Subcutaneous abdominal adipose tissue (tissue), 5 donors: ENCODE measurements around the gene NRSN2.
"Not testable (repeated sequence)": the region's sequence is repeated elsewhere in the genome, so short reads cannot be mapped to it uniquely, and the experiment has no call there.

Experiments used
- H3K27ac ChIP-seq: one replicate; pipeline ENCODE4 v1.7.0; 2013; ENCODE audit warnings: low read depth, mild to moderate bottlenecking, inconsistent platforms, low read length, moderate library complexity
- H3K27me3 ChIP-seq, 5 donors: one replicate each; pipeline ENCODE4 v1.7.0; 2013; ENCODE audit warnings: low read length in 5 of 5, inconsistent platforms in 1 of 5; ENCODE audit not compliant: control insufficient read depth in 5 of 5, insufficient read depth in 4 of 5
- H3K36me3 ChIP-seq, 5 donors: one replicate each; pipeline ENCODE4 v1.7.0; 2013; ENCODE audit warnings: low read length in 5 of 5; ENCODE audit not compliant: control insufficient read depth in 5 of 5, insufficient read depth in 5 of 5
- H3K4me1 ChIP-seq, 5 donors: one replicate each; pipeline ENCODE4 v1.7.0; 2013; ENCODE audit warnings: low read length in 5 of 5, mild to moderate bottlenecking in 3 of 5, moderate library complexity in 1 of 5; ENCODE audit not compliant: control insufficient read depth in 5 of 5, insufficient read depth in 5 of 5
- H3K4me3 ChIP-seq, 5 donors: one replicate each; pipeline ENCODE4 v1.7.0; 2013; ENCODE audit warnings: low read length in 5 of 5, low read depth in 1 of 5
- H3K9ac ChIP-seq, 5 donors: one replicate each; pipeline ENCODE4 v1.7.0; 2013; ENCODE audit warnings: low read length in 5 of 5, mild to moderate bottlenecking in 4 of 5, moderate library complexity in 3 of 5
- H3K9me3 ChIP-seq, 5 donors: one replicate each; pipeline ENCODE4 v1.7.0; 2013; ENCODE audit warnings: low read length in 5 of 5; ENCODE audit not compliant: control insufficient read depth in 5 of 5
- donor health status: healthy.
- donor health status: healthy.
- donor health status: healthy.
- donor health status: healthy.
- donor health status: healthy.

Gene NRSN2

DNA sequence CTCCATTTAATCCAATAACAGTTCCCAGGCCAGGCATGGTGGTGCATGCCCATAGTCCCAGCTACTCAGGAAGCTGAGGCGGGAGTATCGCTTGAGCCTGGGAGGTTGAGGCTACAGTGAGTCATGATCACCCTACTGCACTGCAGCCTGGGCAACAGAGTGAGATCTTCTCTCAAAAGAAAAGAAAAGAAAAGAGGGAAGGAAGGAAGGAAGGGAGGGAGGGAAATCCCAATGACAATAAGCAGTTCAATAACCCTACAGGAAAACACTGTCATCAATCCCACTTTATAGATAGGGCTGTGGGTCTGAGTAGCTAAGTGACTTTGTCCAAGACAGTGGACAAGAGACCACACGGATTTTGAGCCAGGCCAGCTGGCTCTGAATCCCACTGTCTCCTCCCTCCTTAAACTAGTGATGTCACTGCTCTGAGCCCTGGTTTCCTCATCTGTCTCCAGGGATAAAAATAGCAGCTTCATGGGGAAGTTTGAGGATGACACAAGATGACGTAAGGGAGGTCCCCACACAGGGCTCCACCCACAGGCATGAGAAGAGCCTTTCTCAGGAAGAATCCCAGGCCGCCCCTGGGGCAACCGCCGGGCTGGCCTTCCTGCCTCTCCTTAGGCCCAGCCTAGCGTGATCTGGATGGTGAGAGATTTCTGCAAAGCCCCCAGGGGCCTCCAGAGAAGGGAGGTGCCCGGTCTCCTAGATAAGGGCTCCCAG, 26.4 kb downstream of the NRSN2 start:
- Histone ChIP-seq H3K4me3 (no peak overlapping the region), H3K27ac (peak overlapping the region; percentile 69), H3K27me3 (no peaks in the 10 kb centered on the region), H3K36me3 (no peaks in the 10 kb centered on the region), H3K4me1 (peaks cover 15 to 38% (median 25%) of the 10 kb centered on the region in 5 donors), H3K9ac (no peak overlapping the region), H3K9me3 (no peaks in the 10 kb centered on the region)

DNA sequence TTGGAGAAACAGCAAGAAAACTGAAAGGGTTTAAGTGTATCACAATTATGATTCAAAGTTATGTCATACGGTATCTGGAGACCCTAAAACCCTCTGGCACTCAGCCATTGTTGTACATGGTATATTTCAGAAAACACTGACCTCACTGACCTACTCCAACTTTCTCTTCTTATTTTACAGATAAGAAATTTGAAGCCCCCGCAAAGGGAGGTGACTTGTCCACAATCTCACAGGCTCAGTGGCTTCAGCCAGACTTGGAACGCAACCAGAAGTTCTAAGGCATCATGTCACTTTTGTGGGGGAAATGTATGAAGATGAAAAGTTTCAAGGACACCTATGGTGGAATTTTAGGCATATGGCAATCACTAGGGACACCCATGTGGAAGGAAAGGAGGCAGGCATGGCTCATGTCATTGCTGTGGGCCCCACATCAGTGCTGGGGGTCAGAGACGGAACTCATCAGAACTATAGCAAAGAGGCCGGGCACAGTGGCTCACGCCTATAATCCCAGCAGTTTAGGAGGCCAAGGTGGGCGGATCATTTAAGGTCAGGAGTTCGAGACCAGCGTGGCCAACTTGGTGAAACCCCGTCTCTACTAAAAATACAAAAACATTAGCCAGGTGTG, 28.5 kb downstream of the NRSN2 start:
- no peak overlapping the region for H3K4me3 ChIP-seq
- H3K4me1 ChIP-seq = peaks cover 15 to 39% (median 25%) of the 10 kb centered on the region in 5 donors
- no peak overlapping the region for H3K27ac ChIP-seq
- H3K9me3 ChIP-seq = no peaks in the 10 kb centered on the region
- H3K9ac ChIP-seq = no peak overlapping the region
- no peaks in the 10 kb centered on the region for H3K27me3 ChIP-seq
- H3K36me3 ChIP-seq = no peaks in the 10 kb centered on the region

DNA sequence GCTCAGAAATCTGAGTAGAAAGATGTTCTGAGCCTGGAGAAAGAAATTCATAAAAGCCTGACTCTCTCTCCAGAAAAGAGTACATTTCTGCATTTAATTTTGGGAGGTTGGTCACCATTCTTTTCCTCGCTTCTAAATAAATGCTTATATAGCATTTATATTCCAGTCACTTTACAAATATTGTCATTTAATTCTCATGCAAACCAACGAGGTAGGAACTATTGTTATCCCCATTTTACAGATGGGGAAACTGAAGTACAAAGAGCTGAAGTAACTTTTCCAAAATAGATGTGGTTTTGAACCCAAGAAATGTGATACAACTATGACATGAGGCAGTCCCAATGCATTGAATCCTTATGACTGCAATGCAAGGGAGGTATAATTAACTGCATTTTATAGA, 29.2 kb downstream of the NRSN2 start:
- no peak overlapping the region for H3K4me3 ChIP-seq
- H3K9ac ChIP-seq = no peak overlapping the region
- H3K4me1 ChIP-seq = peaks cover 13 to 35% (median 24%) of the 10 kb centered on the region in 5 donors
- H3K27ac ChIP-seq = no peak overlapping the region
- H3K36me3 ChIP-seq = no peaks in the 10 kb centered on the region
- no peaks in the 10 kb centered on the region for H3K27me3 ChIP-seq
- no peaks in the 10 kb centered on the region for H3K9me3 ChIP-seq

DNA sequence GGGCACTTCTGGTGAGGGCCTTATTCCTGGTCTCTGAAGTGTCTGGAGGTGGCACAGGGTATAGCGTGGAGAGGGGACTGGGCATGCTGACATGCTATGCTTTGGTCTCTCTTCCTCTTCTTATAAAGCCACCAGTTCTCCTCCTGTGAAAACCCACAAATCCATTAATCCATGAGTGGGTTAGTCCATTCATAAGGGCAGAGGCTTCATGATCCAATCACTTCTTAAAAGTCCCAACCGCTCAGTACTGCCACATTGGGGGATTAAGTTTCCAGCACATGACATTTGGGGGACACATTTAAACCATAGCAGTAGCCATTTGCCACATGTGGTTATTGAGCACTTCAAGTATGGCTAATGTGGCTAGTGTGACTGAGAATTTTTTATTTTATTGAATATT, 29.8 kb downstream of the NRSN2 start:
- H3K9me3 ChIP-seq = no peaks in the 10 kb centered on the region
- H3K4me3 ChIP-seq = no peak overlapping the region
- H3K4me1 ChIP-seq = peaks cover 10 to 30% (median 24%) of the 10 kb centered on the region in 5 donors
- no peak overlapping the region for H3K9ac ChIP-seq
- no peaks in the 10 kb centered on the region for H3K27me3 ChIP-seq
- no peaks in the 10 kb centered on the region for H3K36me3 ChIP-seq
- no peak overlapping the region for H3K27ac ChIP-seq

DNA sequence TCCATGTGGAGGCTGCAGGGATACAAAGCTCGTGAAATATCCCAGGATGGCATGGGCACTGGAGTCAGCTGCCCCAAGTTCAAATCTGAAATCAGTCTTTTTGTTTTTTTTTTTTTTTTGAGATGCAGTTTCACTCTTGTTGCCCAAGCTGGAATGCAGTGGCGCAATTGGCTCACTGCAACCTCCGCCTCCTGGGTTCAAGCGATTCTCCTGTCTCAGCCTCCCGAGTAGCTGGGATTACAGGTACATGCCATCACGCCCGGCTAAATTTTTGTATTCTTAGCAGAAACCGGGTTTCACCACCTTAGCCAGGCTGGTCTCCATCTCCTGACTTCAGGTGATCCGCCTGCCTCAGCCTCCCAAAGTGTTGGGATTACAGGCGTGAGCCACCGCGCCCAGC, 30.7 kb downstream of the NRSN2 start:
- not testable (repeated sequence) for H3K36me3 ChIP-seq, H3K9ac ChIP-seq, H3K4me3 ChIP-seq, H3K27me3 ChIP-seq, H3K27ac ChIP-seq, H3K9me3 ChIP-seq
- peaks cover 5 to 29% (median 21%) of the 10 kb centered on the region in 5 donors for H3K4me1 ChIP-seq

DNA sequence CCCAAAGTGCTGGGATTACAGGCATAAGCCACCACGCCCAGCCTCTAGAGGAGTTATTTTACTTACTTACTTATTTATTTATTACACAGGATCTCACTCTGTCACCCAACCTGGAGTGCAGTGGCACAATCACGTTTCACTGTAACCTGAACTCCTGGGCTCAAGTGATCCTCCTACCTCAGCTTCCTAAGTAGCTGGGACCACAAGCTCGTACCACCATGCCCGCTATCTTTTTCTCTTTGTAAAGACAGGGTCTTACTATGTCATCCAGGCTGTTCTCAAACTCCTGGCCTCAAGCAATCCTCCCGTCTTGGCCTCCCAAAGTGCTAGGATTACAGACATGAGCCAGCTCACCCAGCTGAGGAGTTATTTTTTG, 32.0 kb downstream of the NRSN2 start:
- Histone ChIP-seq H3K4me1 (peaks cover 0 to 17% (median 12%) of the 10 kb centered on the region in 5 donors), H3K36me3 (no peaks in the 10 kb centered on the region), H3K4me3 (no peak overlapping the region), H3K9me3 (no peaks in the 10 kb centered on the region), H3K9ac (no peak overlapping the region), H3K27me3 (no peaks in the 10 kb centered on the region), H3K27ac (no peak overlapping the region)

DNA sequence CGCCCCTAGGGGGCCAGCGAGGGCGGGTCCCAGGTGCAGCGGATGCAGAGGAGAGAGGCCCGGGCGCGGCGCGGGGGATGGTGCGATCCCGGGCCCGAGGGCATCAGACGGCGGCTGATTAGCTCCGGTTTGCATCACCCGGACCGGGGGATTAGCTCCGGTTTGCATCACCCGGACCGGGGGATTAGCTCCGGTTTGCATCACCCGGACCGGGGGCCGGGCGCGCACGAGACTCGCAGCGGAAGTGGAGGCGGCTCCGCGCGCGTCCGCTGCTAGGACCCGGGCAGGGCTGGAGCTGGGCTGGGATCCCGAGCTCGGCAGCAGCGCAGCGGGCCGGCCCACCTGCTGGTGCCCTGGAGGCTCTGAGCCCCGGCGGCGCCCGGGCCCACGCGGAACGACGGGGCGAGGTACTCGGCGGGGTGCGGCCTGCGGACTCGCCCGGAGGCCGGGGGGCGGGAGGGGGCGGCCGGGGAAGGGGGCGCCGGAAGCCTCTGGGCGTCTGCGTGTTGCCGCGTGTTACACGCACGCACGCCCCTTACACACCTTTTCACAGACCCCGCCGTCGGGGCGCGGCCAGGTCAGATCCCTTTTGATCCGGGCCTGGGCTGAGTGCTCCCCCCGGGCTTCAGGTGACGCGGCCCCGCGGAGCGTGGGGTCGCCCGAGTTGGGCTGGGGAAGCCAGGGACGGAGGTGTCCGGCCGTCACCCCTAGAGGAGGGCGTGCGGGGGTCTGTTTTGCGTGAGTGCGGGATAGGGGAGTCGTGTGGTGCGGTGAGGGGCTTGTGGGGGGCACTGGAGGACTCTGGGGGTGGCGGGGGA, 34.1 kb downstream of the NRSN2 start:
- H3K27me3 ChIP-seq = no peaks in the 10 kb centered on the region
- no peak overlapping the region for H3K27ac ChIP-seq
- peak overlapping the region in 4 of 5 donors; percentile 55 to 76 (median 72) for H3K4me3 ChIP-seq
- no peak overlapping the region for H3K9ac ChIP-seq
- no peaks in the 10 kb centered on the region for H3K9me3 ChIP-seq
- peaks cover 0 to 17% (median 12%) of the 10 kb centered on the region in 5 donors for H3K4me1 ChIP-seq
- no peaks in the 10 kb centered on the region for H3K36me3 ChIP-seq

DNA sequence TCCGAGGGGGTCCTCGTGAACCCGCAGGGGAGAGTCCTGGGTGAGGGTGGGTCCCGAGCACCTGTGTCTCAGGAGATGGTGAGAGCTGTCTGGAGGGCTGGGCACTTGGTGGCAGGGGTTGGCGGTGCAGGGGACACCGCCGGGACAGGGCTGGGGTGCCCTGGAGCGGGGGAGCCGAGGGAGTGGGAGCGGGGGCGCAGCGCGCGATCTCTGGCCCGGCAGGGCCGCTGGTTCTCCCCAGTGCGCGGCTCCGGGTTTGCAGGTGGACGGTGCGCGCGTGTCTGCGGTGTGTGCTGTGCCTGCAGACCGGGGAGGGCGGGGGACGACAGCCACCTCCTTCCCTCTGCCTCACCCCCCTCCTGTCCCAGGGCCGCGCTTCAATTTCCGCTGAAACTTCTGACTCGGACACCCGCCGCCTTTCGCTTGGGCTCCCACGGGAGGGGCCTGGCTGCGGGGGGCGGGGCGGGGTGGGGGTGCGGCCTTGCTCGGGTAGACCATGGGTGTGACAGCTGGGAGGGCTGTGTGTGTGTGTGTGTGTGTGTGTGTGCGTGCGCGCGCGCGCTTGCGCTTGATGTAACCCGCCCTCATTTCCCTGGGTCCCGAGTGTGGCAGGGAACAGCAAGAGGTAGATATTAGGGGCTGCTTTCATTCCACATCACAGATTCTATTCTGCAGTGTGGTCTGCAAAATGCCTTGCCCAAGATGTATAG, 34.8 kb downstream of the NRSN2 start:
- Histone ChIP-seq H3K9me3 (no peaks in the 10 kb centered on the region), H3K27ac (peak overlapping the region; percentile 23)

DNA sequence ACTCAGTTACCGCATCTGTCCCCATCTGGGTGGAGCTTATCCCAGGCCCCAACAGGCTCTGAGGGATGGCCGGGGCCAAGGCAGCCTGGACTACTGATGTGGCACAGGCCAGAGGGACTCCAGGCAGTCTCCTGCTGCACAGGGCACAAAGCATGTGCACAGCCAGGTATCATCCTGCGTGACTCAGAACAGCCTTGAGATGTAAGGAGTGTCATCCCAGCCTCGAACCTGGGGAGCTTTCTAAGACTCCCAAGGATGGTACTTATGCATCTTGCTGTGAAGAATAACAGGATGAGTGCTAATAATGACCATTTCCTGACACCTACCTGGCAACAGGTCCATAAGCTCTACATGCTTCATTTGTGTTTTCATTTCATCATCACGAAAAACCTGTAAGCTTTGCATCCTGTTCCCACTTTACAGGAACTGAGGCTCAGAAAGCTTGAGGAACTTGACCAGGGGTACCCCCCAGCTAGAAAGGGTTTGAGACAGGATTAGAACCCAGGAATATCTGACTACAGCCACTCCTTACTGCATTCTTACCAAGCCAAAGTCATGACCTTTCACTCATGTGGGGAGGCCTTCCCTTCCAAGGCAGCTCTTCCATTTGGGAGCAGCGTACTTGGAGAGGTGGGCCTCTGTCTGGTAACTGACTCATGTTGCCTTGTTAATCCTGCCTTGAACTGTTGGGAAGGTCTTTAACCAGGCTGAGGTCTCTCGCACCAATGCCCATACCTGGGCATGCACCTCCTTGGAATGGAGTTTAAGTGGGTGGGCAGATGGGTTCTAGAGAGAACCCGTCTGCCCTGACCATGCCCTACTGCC, 35.6 kb downstream of the NRSN2 start:
- peak overlapping the region in 1 of 5 donors; percentile 18 for H3K9ac ChIP-seq
- H3K27ac ChIP-seq = peak overlapping the region; percentile 23
- H3K27me3 ChIP-seq = no peaks in the 10 kb centered on the region
- peak overlapping the region; percentile 37 to 76 (median 71) for H3K4me3 ChIP-seq
- no peaks in the 10 kb centered on the region for H3K9me3 ChIP-seq
- no peaks in the 10 kb centered on the region for H3K36me3 ChIP-seq
- H3K4me1 ChIP-seq = peaks cover 0 to 17% (median 12%) of the 10 kb centered on the region in 5 donors

More for the DNA sequence above, 34.8 kb downstream of the NRSN2 start:
- H3K4me1 ChIP-seq = peaks cover 0 to 17% (median 12%) of the 10 kb centered on the region in 5 donors
- peak overlapping the region; percentile 37 to 76 (median 71) for H3K4me3 ChIP-seq
- H3K27me3 ChIP-seq = no peaks in the 10 kb centered on the region
- peak overlapping the region in 3 of 5 donors; percentile 45 to 64 (median 48) for H3K9ac ChIP-seq
- no peaks in the 10 kb centered on the region for H3K36me3 ChIP-seq
